HepG2 (cell line): ENCODE results near the gene ADCY9. TPM values are rescaled to one million over a fixed set of nuclear protein-coding genes. Genes with fewer than 3 reads are reported as not detected.

Experiments
- ATRX ChIP-seq: sonication (generic); formaldehyde crosslinking; IDR thresholded peaks from 2 replicates; pipeline ENCODE4 v1.4.0; 2020; ENCODE audit warnings: missing genetic modification reagents, borderline replicate concordance
- HMG20A ChIP-seq: IDR thresholded peaks from 2 replicates; pipeline ENCODE4 v1.6.1; 2016; ENCODE audit warnings: borderline replicate concordance
- POGZ ChIP-seq: sonication (generic); formaldehyde crosslinking; IDR thresholded peaks from 2 replicates; pipeline ENCODE4 v1.4.0; 2020; ENCODE audit warnings: mild to moderate bottlenecking, missing genetic modification reagents
- POLR2A ChIP-seq, 2 experiments: IDR thresholded peaks; 2 replicates each; pipeline ENCODE4 v1.6.1; 2011; ENCODE audit warnings: low read depth in 2 of 2, low read length in 2 of 2, mild to moderate bottlenecking in 1 of 2, moderate library complexity in 1 of 2; ENCODE audit not compliant: insufficient read depth in 1 of 2
- RELA ChIP-seq: sonication (generic); formaldehyde crosslinking; IDR thresholded peaks from 2 replicates; pipeline ENCODE4 v1.4.0; 2020; ENCODE audit warnings: missing genetic modification reagents
- RFXAP ChIP-seq: sonication (generic); formaldehyde crosslinking; IDR thresholded peaks from 2 replicates; pipeline ENCODE4 v1.4.0; 2020; ENCODE audit warnings: missing genetic modification reagents, borderline replicate concordance
- SIN3B ChIP-seq: fragments of 150-350 bp; IDR thresholded peaks from 2 replicates; pipeline ENCODE4 v1.6.1; 2014; ENCODE audit warnings: low read length
- TEAD2 ChIP-seq: sonication (generic); formaldehyde crosslinking; IDR thresholded peaks from 2 replicates; pipeline ENCODE4 v1.9.0; 2021; ENCODE audit warnings: missing genetic modification reagents
- TGIF2 ChIP-seq: IDR thresholded peaks from 2 replicates; pipeline ENCODE4 v1.6.1; 2016; ENCODE audit warnings: control low read depth, missing compliant biosample characterization
- YEATS2 ChIP-seq: sonication (generic); formaldehyde crosslinking; IDR thresholded peaks from 2 replicates; pipeline ENCODE4 v1.4.0; 2020; ENCODE audit warnings: missing genetic modification reagents, borderline replicate concordance
- ZBTB1 ChIP-seq: sonication (generic); formaldehyde crosslinking; IDR thresholded peaks from 2 replicates; pipeline ENCODE4 v1.4.0; 2020; ENCODE audit warnings: missing genetic modification reagents, borderline replicate concordance
- ZNF205 ChIP-seq: IDR thresholded peaks from 2 replicates; pipeline ENCODE4 v1.6.1; 2018; ENCODE audit warnings: missing biosample characterization, missing genetic modification reagents
- ZNF562 ChIP-seq: sonication (generic); formaldehyde crosslinking; IDR thresholded peaks from 2 replicates; pipeline ENCODE4 v1.8.0; 2022; ENCODE audit warnings: missing genetic modification reagents, borderline replicate concordance
- ZNF713 ChIP-seq: sonication (generic); formaldehyde crosslinking; IDR thresholded peaks from 2 replicates; pipeline ENCODE4 v1.4.0; 2020; ENCODE audit warnings: mild to moderate bottlenecking, missing genetic modification reagents
- ZNF782 ChIP-seq: sonication (generic); formaldehyde crosslinking; IDR thresholded peaks from 2 replicates; pipeline ENCODE4 v1.4.0; 2020; ENCODE audit warnings: missing genetic modification reagents, mild to moderate bottlenecking, borderline replicate concordance
- ZSCAN25 ChIP-seq: sonication (generic); formaldehyde crosslinking; IDR thresholded peaks from 2 replicates; pipeline ENCODE4 v1.8.0; 2022; ENCODE audit warnings: mild to moderate bottlenecking, missing genetic modification reagents
- polyA plus RNA-seq, 8 experiments: library from polyadenylated mRNA; depleted of rRNA in 3 of 8; stranded (reverse) in 7 of 8; unstranded in 1 of 8; fragments of >200 nt; fragmentation: Illumina TruSeq in 4 of 8; extraction: Trizol in 4 of 8; gene quantifications; 2 replicates each; pipeline versions ENCODE4 v1.2.1 to v1.2.3, GENCODE V29; 2011 to 2016; ENCODE audit warnings: low read depth in 4 of 8, missing spikeins in 1 of 8, mixed read lengths in 1 of 8; ENCODE audit not compliant: insufficient read depth in 1 of 8
- total RNA-seq, 5 experiments: library from RNA; depleted of rRNA; stranded (reverse); fragments of >200 nt; fragmentation: Illumina TruSeq; extraction: Trizol; gene quantifications; 2 replicates each; pipeline ENCODE4 v1.2.3, GENCODE V29; 2016; ENCODE audit warnings: low read depth in 1 of 5
- TF ChIP-seq, protein P1 (sequence below): sonication (generic); formaldehyde crosslinking; IDR thresholded peaks from 2 replicates; pipeline ENCODE4 v1.4.0; 2020; ENCODE audit warnings: low read depth, mild to moderate bottlenecking, missing genetic modification reagents
- TF ChIP-seq, protein P2 (sequence below): sonication (generic); formaldehyde crosslinking; IDR thresholded peaks from 2 replicates; pipeline ENCODE4; 2020; ENCODE audit warnings: missing genetic modification reagents, mild to moderate bottlenecking, borderline replicate concordance
- TF ChIP-seq, protein P3 (sequence below): sonication (generic); formaldehyde crosslinking; IDR thresholded peaks from 2 replicates; pipeline ENCODE4 v1.5.0; 2020; ENCODE audit warnings: missing genetic modification reagents
- TF ChIP-seq, protein P4 (sequence below), 2 experiments: fragments of 450-650 bp in 1 of 2; sonication (generic) in 1 of 2; formaldehyde crosslinking; IDR thresholded peaks; 2 replicates each; pipeline versions ENCODE4 v1.5.0 to v1.8.0; 2020 to 2022; ENCODE audit warnings: mild to moderate bottlenecking in 1 of 2, missing genetic modification reagents in 1 of 2
- TF ChIP-seq, protein P5 (sequence below): sonication (generic); formaldehyde crosslinking; IDR thresholded peaks from 2 replicates; pipeline ENCODE4 v1.5.1; 2020; ENCODE audit warnings: missing genetic modification reagents, mild to moderate bottlenecking, borderline replicate concordance
- TF ChIP-seq, protein P6 (sequence below): IDR thresholded peaks from 2 replicates; pipeline ENCODE4 v1.6.1; 2016; ENCODE audit warnings: mild to moderate bottlenecking

ADCY9 gene
- total and polyA plus RNA-seq, 2 of the 13 experiments (the other 11 are each of a cell fraction or from before 2014, with no cell fraction given), result 11.2 to 13.9 TPM

DNA sequence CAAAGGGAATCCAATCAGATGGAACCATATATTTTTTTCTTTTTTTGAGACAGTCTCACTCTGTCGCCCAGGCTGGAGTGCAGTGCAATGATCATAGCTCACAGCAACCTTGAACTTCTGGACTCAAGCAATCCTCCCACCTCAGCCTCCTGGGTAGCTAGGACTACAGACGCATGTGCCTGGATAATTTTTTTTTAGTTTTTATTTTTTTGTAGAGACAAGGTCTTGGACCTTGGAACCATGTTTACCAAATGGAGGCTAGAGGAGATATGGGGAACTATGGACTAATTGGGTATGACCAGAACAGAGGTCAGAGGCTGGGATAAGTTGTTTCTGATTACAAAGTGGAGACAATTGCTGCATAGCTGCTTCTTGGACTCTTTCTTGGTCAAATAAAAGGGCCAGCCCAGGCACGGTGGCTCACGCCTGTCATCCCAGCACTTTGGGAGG lies 41.2 kb upstream of the ADCY9 start (continued):
- TF ChIP-seq ZBTB1 (CRISPR knock-in tag) (no peak), RFXAP (CRISPR knock-in tag) (no peak), HMG20A (CRISPR knock-in tag) (peak; percentile 46; the same call in 1 of the 2 replicates), ZNF713 (CRISPR knock-in tag) (no peak), POLR2A (IDR thresholded peaks at IDR 0.05; ENCODE audit: insufficient read depth in 1 of 2, low read depth in 2 of 2, low read length in 2 of 2) (no peak), SIN3B (no peak), TEAD2 (CRISPR knock-in tag) (no peak), RELA (no peak), ATRX (CRISPR knock-in tag) (no peak), ZNF562 (CRISPR knock-in tag) (no peak), ZNF782 (CRISPR knock-in tag) (no peak), ZSCAN25 (CRISPR knock-in tag) (no peak), YEATS2 (peak; percentile 29; the same call in 1 of the 2 replicates), TGIF2 (CRISPR knock-in tag) (no peak), POGZ (peak; percentile 30; the same call in 1 of the 2 replicates), ZNF205 (CRISPR knock-in tag) (no peak)
- TF ChIP-seq, protein P1, sequence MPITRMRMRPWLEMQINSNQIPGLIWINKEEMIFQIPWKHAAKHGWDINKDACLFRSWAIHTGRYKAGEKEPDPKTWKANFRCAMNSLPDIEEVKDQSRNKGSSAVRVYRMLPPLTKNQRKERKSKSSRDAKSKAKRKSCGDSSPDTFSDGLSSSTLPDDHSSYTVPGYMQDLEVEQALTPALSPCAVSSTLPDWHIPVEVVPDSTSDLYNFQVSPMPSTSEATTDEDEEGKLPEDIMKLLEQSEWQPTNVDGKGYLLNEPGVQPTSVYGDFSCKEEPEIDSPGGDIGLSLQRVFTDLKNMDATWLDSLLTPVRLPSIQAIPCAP (CRISPR knock-in tag), result no peak
- TF ChIP-seq, protein P2, sequence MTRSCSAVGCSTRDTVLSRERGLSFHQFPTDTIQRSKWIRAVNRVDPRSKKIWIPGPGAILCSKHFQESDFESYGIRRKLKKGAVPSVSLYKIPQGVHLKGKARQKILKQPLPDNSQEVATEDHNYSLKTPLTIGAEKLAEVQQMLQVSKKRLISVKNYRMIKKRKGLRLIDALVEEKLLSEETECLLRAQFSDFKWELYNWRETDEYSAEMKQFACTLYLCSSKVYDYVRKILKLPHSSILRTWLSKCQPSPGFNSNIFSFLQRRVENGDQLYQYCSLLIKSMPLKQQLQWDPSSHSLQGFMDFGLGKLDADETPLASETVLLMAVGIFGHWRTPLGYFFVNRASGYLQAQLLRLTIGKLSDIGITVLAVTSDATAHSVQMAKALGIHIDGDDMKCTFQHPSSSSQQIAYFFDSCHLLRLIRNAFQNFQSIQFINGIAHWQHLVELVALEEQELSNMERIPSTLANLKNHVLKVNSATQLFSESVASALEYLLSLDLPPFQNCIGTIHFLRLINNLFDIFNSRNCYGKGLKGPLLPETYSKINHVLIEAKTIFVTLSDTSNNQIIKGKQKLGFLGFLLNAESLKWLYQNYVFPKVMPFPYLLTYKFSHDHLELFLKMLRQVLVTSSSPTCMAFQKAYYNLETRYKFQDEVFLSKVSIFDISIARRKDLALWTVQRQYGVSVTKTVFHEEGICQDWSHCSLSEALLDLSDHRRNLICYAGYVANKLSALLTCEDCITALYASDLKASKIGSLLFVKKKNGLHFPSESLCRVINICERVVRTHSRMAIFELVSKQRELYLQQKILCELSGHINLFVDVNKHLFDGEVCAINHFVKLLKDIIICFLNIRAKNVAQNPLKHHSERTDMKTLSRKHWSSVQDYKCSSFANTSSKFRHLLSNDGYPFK (CRISPR knock-in tag), result no peak
- TF ChIP-seq, protein P3, sequence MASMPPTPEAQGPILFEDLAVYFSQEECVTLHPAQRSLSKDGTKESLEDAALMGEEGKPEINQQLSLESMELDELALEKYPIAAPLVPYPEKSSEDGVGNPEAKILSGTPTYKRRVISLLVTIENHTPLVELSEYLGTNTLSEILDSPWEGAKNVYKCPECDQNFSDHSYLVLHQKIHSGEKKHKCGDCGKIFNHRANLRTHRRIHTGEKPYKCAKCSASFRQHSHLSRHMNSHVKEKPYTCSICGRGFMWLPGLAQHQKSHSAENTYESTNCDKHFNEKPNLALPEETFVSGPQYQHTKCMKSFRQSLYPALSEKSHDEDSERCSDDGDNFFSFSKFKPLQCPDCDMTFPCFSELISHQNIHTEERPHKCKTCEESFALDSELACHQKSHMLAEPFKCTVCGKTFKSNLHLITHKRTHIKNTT (CRISPR knock-in tag), result no peak
- TF ChIP-seq, protein P4, sequence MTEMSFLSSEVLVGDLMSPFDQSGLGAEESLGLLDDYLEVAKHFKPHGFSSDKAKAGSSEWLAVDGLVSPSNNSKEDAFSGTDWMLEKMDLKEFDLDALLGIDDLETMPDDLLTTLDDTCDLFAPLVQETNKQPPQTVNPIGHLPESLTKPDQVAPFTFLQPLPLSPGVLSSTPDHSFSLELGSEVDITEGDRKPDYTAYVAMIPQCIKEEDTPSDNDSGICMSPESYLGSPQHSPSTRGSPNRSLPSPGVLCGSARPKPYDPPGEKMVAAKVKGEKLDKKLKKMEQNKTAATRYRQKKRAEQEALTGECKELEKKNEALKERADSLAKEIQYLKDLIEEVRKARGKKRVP (CRISPR knock-in tag; IDR thresholded peaks at IDR 0.05), result no peak
- TF ChIP-seq, protein P5, sequence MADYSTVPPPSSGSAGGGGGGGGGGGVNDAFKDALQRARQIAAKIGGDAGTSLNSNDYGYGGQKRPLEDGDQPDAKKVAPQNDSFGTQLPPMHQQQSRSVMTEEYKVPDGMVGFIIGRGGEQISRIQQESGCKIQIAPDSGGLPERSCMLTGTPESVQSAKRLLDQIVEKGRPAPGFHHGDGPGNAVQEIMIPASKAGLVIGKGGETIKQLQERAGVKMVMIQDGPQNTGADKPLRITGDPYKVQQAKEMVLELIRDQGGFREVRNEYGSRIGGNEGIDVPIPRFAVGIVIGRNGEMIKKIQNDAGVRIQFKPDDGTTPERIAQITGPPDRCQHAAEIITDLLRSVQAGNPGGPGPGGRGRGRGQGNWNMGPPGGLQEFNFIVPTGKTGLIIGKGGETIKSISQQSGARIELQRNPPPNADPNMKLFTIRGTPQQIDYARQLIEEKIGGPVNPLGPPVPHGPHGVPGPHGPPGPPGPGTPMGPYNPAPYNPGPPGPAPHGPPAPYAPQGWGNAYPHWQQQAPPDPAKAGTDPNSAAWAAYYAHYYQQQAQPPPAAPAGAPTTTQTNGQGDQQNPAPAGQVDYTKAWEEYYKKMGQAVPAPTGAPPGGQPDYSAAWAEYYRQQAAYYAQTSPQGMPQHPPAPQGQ (CRISPR knock-in tag), result no peak
- TF ChIP-seq, protein P6, sequence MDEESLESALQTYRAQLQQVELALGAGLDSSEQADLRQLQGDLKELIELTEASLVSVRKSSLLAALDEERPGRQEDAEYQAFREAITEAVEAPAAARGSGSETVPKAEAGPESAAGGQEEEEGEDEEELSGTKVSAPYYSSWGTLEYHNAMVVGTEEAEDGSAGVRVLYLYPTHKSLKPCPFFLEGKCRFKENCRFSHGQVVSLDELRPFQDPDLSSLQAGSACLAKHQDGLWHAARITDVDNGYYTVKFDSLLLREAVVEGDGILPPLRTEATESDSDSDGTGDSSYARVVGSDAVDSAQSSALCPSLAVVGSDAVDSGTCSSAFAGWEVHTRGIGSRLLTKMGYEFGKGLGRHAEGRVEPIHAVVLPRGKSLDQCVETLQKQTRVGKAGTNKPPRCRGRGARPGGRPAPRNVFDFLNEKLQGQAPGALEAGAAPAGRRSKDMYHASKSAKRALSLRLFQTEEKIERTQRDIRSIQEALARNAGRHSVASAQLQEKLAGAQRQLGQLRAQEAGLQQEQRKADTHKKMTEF (CRISPR knock-in tag), result peak; percentile 56
